ENCODE measurements around the gene TMEM181.

DNA sequence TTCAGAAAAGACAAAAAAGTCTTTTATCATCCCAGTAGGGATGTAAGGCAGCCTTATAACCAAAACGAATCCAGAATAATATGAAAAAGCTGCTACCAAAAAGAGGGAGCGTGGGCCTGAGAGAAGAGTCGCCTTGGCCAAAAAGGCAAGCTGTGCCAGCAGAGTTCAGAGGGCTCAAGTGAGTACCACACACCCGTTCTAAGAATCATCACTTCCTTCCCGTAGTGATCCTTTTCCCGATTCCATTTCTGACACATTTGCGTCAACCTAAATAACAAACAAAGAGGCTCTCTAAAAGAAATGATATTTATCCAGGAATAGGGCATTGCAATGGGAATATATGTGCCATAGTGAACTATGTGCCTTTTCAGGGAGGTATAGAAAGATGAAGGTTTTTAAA is 3.8 kb upstream of the TMEM181 start:
- TF ChIP-seq POLR2AphosphoS5 (IDR thresholded peaks at IDR 0.05; ENCODE audit: low read depth, low read length) (no peak), POLR2A (IDR thresholded peaks at IDR 0.05; ENCODE audit: low read depth, low read length) (no peak)

All from GM12892 (cell line).